Esophagus squamous epithelium (tissue), 5 donors: ENCODE data around the gene UBE2G2. TPM values are rescaled to one million over a fixed set of nuclear protein-coding genes. Genes with fewer than 3 reads are reported as not detected.

ENCODE experiments used
- DNase-seq: peaks from one replicate; lab custom pipeline; 2025; lab: John Stamatoyannopoulos, UW
- H3K27ac ChIP-seq, 4 donors: fragments of 200-600 bp; sonication (generic); one replicate each; pipeline ENCODE4 v1.5.1; 2016 to 2019; ENCODE audit warnings: mild to moderate bottlenecking in 1 of 4
- H3K27me3 ChIP-seq, 4 donors: fragments of 200-600 bp; sonication (generic); 1 replicate in 3 of 4; 2 replicates in 1 of 4; pipeline versions ENCODE4 v1.5.1 to v1.6.0; 2017 to 2021; ENCODE audit warnings: antibody characterized with exemption in 1 of 4
- H3K36me3 ChIP-seq, 3 donors: fragments of 200-600 bp; sonication (generic); one replicate each; pipeline ENCODE4 v1.5.1; 2016 to 2019
- H3K4me1 ChIP-seq, 3 donors: fragments of 200-600 bp; sonication (generic); one replicate each; pipeline ENCODE4 v1.5.1; 2017 to 2019
- H3K4me3 ChIP-seq, 4 donors: fragments of 200-600 bp; sonication (generic); 1 replicate in 3 of 4; 2 replicates in 1 of 4; pipeline ENCODE4 v1.5.1; 2016 to 2019; ENCODE audit warnings: mild to moderate bottlenecking in 2 of 4, moderate library complexity in 1 of 4
- H3K9me3 ChIP-seq, 3 donors: fragments of 200-600 bp; sonication (generic); one replicate each; pipeline ENCODE4 v1.5.1; 2016 to 2019
- CTCF ChIP-seq, 6 experiments: fragments of 450-650 bp in 4 of 6; fragments of 200-600 bp in 2 of 6; sonication (generic) in 2 of 6; IDR thresholded peaks; one replicate each; pipeline ENCODE4 v1.5.1; 2016 to 2019; ENCODE audit warnings: antibody characterized with exemption in 6 of 6, mild to moderate bottlenecking in 4 of 6, moderate library complexity in 4 of 6
- POLR2A ChIP-seq, 4 donors: fragments of 450-650 bp; IDR thresholded peaks; one replicate each; pipeline ENCODE4 v1.6.1; 2017; ENCODE audit warnings: antibody characterized with exemption in 4 of 4, mild to moderate bottlenecking in 4 of 4, moderate library complexity in 3 of 4
- WGBS, 2 donors: methylation state at CpG; one replicate each; pipeline ENCODE4 v1.1.5; 2018; 5-methylcytosine and 5-hydroxymethylcytosine counted together
- intact Hi-C: fragments of 100-400 bp; cut with DNase I; formaldehyde crosslinking; loops from one replicate; pipeline ENCODE4 v1.15.0; 2022
- total RNA-seq, 4 donors: library from RNA; depleted of rRNA; stranded (reverse); fragments of >200 nt; gene quantifications; one replicate each; pipeline ENCODE4 v1.1.0, GENCODE V29; 2016
- donor health status: DM: yes; HTN: yes; CAD: no.

The UBE2G2 gene
- total RNA-seq, 4 donors from 2014 or later, result 27.9 to 70.0 (median 51.1) TPM

DNA sequence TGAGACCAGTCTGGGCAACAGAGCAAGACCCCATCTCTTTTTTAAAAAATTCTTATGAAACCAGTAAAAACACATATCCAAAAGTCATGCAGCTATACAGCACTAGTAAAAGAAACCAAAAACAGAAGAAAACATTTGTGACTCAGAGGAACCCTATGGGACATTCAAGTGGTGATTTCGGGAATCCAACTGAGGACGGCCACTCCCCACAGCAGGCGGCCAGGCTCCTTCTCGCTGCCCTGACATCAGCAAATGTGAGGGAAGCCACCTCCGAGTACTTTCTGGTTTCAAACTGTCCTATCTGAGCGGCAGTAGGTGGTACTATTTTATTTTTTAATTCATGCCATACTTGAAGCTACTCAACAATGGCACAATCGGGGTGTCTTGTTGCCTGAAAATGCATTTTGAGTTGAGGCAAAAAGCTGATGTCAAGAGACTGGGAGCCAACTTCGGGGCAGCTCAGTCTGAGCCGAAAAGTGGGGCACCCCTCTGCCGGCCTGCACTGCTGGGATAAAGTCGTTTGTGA is 12.9 kb upstream of the UBE2G2 start:
- intact Hi-C loops, result no loop called here
- no peak for DNase-seq
- no peak overlapping the region for H3K4me3 ChIP-seq
- no peak overlapping the region for H3K27ac ChIP-seq
- H3K27me3 ChIP-seq, result no peaks in the 10 kb centered on the region
- peaks cover 0 to 39% (median 6%) of the 10 kb centered on the region in 3 donors for H3K36me3 ChIP-seq
- H3K9me3 ChIP-seq, result peaks cover 0 to under 1% (median 0%) of the 10 kb centered on the region in 3 donors
- peaks cover 18 to 55% (median 20%) of the 10 kb centered on the region in 3 donors for H3K4me1 ChIP-seq
- WGBS, 2 donors, result 81 to 83% methylated on average over 7 to 9 of the region's 11 CpGs
- TF ChIP-seq CTCF (IDR thresholded peaks at IDR 0.05) (no peak), POLR2A (IDR thresholded peaks at IDR 0.05) (no peak)

DNA sequence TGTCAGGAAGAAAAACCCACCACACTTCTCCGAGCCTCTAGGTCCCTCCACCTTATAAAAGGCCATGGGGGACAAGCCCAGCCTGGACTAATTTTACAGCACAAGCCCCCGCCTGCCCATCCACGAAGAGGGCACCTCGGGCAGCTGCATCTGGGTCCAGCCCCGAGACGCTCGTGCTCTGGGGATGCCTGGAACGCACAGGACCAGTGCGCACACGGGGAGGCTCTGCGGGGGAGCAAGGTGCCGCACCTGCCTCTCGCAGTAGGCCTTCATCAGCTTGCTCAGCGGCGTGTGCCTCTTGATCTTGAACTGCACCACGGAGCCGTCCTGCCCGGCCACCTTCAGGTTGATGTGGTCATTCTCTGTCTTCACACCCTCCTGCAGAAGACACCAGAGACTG is 12.1 kb upstream of the UBE2G2 start:
- H3K27me3 ChIP-seq, result no peaks in the 10 kb centered on the region
- H3K4me3 ChIP-seq, result no peak overlapping the region
- H3K36me3 ChIP-seq, result peaks cover 0 to 47% (median 14%) of the 10 kb centered on the region in 3 donors
- no peak for DNase-seq
- 87 to 91% methylated on average over 4 to 12 of the region's 18 CpGs for WGBS, 2 donors
- H3K9me3 ChIP-seq, result no peaks in the 10 kb centered on the region
- peaks cover 18 to 52% (median 20%) of the 10 kb centered on the region in 3 donors for H3K4me1 ChIP-seq
- H3K27ac ChIP-seq, result no peak overlapping the region
- TF ChIP-seq POLR2A (IDR thresholded peaks at IDR 0.05) (no peak), CTCF (IDR thresholded peaks at IDR 0.05) (no peak)
- intact Hi-C loops, result no loop called here

DNA sequence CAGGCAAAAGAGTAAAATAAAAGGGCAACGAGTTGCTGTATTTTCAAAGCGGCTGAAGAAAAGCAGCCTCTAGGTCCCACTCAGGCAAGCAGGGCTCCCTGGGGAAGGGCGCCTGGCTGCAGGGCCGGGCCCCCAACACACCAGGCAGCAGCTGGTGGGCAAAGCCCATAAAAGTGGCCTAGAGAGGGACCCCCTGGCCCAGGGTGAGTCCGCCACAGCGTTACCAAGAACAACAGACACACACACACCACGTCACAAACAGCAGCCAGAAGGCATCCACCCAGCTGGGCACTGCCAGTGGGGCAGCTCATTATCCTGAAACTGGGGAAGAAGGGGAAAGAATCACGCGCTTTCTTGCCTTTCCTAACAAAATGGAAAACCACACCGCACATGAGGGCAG is 11.5 kb upstream of the UBE2G2 start:
- Histone ChIP-seq H3K9me3 (no peaks in the 10 kb centered on the region), H3K27me3 (no peaks in the 10 kb centered on the region), H3K4me3 (no peak overlapping the region), H3K27ac (no peak overlapping the region), H3K36me3 (peaks cover 3 to 53% (median 19%) of the 10 kb centered on the region in 3 donors), H3K4me1 (peaks cover 15 to 47% (median 18%) of the 10 kb centered on the region in 3 donors)
- intact Hi-C loops, result no loop called here
- DNase-seq, result no peak
- TF ChIP-seq CTCF (IDR thresholded peaks at IDR 0.05) (no peak), POLR2A (IDR thresholded peaks at IDR 0.05) (no peak)
- 83 to 93% methylated on average over 3 to 10 of the region's 10 CpGs for WGBS, 2 donors

DNA sequence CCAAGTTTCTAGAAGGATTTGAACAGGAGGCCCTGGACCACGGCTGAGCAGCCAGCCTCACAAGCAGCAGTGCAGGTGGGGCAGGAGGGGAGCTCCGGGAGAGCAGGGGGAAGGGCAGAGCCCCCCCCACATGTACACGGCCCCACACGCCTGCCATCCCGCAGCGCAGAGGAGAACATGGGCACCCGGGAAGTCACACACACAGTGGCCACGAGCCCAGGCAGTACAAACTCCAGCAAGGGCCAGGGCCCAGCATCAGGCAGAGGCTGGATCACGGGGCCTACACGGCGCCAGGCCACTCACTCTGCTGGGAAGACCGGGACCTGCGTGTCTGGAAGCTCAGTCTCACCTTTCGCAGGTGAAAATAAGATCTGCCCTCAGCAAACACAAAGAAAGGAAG is 11.0 kb upstream of the UBE2G2 start:
- Histone ChIP-seq H3K36me3 (peaks cover 4 to 58% (median 20%) of the 10 kb centered on the region in 3 donors), H3K27me3 (no peaks in the 10 kb centered on the region), H3K4me1 (peaks cover 13 to 46% (median 18%) of the 10 kb centered on the region in 3 donors), H3K27ac (no peak overlapping the region), H3K9me3 (no peaks in the 10 kb centered on the region), H3K4me3 (no peak overlapping the region)
- TF ChIP-seq POLR2A (IDR thresholded peaks at IDR 0.05) (no peak), CTCF (IDR thresholded peaks at IDR 0.05) (no peak)
- 56% methylated on average over 6 of the region's 14 CpGs; no CpG with 5 or more reads in 1 of the 2 donors for WGBS, 2 donors
- intact Hi-C loops, result no loop called here
- no peak for DNase-seq

- Histone ChIP-seq H3K9me3 (no peaks in the 10 kb centered on the region), H3K27me3 (no peaks in the 10 kb centered on the region), H3K4me3 (no peak overlapping the region), H3K27ac (no peak overlapping the region), H3K4me1 (peaks cover 0 to 28% (median 8%) of the 10 kb centered on the region in 3 donors), H3K36me3 (peaks cover 9 to 77% (median 34%) of the 10 kb centered on the region in 3 donors)
- DNase-seq, result no peak
- TF ChIP-seq CTCF (IDR thresholded peaks at IDR 0.05), result no peak
- no peak for TF ChIP-seq POLR2A (IDR thresholded peaks at IDR 0.05)
- 75 to 91% methylated on average over 6 of the region's 6 CpGs for WGBS, 2 donors
- intact Hi-C loops, result no loop called here
Measured at GRCh38 chr21:44810779-44811178, 9.2 kb upstream of the UBE2G2 start.
